C4-2B (cell line): Measurements from ENCODE around the gene EPHA10.
"Not testable (repeated sequence)": the region's sequence is repeated elsewhere in the genome, so short reads cannot be mapped to it uniquely, and the experiment has no call there.

Source experiments
- H3K27ac ChIP-seq: fragments of 450-650 bp; 2 replicates; pipeline ENCODE4 v1.5.1; 2017
- CTCF ChIP-seq: fragments of 450-650 bp; conservative IDR thresholded peaks from 2 replicates; pipeline ENCODE4 v1.5.1; 2017; ENCODE audit warnings: mild to moderate bottlenecking
- ZFX ChIP-seq: fragments of 450-650 bp; IDR thresholded peaks from 2 replicates; pipeline ENCODE4 v1.6.1; 2017

Gene EPHA10

GRCh38 chr1:37699147-37699546 lies 65.8 kb downstream of the EPHA10 start:
- no peak overlapping the region for H3K27ac ChIP-seq
- TF ChIP-seq ZFX, result no peak
- TF ChIP-seq CTCF, result no peak

GRCh38 chr1:37697737-37698136 lies 67.2 kb downstream of the EPHA10 start:
- TF ChIP-seq CTCF (no peak), ZFX (no peak)

GRCh38 chr1:37697090-37697489 lies 67.8 kb downstream of the EPHA10 start:
- no peak for TF ChIP-seq ZFX
- no peak for TF ChIP-seq CTCF
- no peak overlapping the region for H3K27ac ChIP-seq

More at GRCh38 chr1:37697737-37698136, 67.2 kb downstream of the EPHA10 start:
- H3K27ac ChIP-seq, result no peak overlapping the region

GRCh38 chr1:37692834-37693175 lies 72.1 kb downstream of the EPHA10 start:
- peak overlapping the region; percentile 93 for H3K27ac ChIP-seq
- TF ChIP-seq ZFX, result no peak
- TF ChIP-seq CTCF, result no peak

GRCh38 chr1:37692078-37692833 lies 72.7 kb downstream of the EPHA10 start, which contains the start of gene CDCA8:
Gene CDCA8, plus strand, starts transcription at chr1:37692516. Its CDS starts 175 bp downstream, at chr1:37692691.
- TF ChIP-seq CTCF, result peak; percentile 84
- TF ChIP-seq ZFX, result peak; percentile 74
- peak within 1 kb of the TSS; percentile 93 for H3K27ac ChIP-seq

GRCh38 chr1:37691497-37692077 lies 73.3 kb downstream of the EPHA10 start:
- TF ChIP-seq ZFX (peak; percentile 95; the same call in 1 of the 2 replicates), CTCF (no peak)
- H3K27ac ChIP-seq, result peak overlapping the region; percentile 93

- no peak overlapping the region for H3K27ac ChIP-seq
- TF ChIP-seq CTCF (no peak), ZFX (no peak)
Measured at GRCh38 chr1:37688926-37689325, 76.0 kb downstream of the EPHA10 start.

GRCh38 chr1:37687764-37688163 lies 77.2 kb downstream of the EPHA10 start:
- not testable (repeated sequence) for H3K27ac ChIP-seq
